GM19395 (cell line): ENCODE data around the gene ROR2.
"Not testable (repeated sequence)": the region's sequence is repeated elsewhere in the genome, so short reads cannot be mapped to it uniquely, and the experiment has no call there.

ENCODE experiments used
- ATAC-seq: cut with Tn5 transposase; IDR thresholded peaks from one replicate; pipeline ENCODE4 v1.9.1; 2021; ENCODE audit warnings: mild to moderate bottlenecking, moderate library complexity; ENCODE audit not compliant: unreplicated experiment

Gene ROR2

GRCh38 chr9:91655215-91655614 lies 294.8 kb downstream of the ROR2 start:
- no peak for ATAC-seq

GRCh38 chr9:91654527-91654926 lies 295.5 kb downstream of the ROR2 start:
- ATAC-seq: no peak

- no peak for ATAC-seq
These were observed 302.7 kb downstream of the ROR2 start for GRCh38 chr9:91647371-91647770.

DNA sequence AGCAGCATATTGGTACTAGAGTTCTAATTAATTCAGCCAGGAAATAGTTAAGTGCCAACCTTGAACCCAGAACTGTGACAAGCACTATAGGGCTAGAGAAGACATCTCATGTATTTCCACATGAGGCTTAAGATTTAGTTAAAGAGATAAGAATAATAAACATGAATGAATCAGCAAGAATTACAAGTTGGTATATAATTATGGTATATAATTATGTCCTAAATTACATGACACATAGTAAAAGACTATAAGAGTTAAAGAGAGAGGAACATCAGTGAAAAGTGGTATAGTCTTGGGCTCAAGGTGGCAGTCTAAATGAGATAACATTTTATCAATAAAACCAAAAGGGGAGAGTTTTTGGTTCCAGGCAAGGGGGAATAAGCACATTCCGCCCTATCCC lies 303.3 kb downstream of the ROR2 start:
- no peak for ATAC-seq

- no peak for ATAC-seq
These were observed 305.6 kb downstream of the ROR2 start for GRCh38 chr9:91644433-91644832.

GRCh38 chr9:91643481-91644077 lies 306.4 kb downstream of the ROR2 start:
- no peak for ATAC-seq

GRCh38 chr9:91642771-91643170 lies 307.3 kb downstream of the ROR2 start:
- ATAC-seq: no peak

GRCh38 chr9:91640428-91640827 lies 309.6 kb downstream of the ROR2 start:
- no peak for ATAC-seq

DNA sequence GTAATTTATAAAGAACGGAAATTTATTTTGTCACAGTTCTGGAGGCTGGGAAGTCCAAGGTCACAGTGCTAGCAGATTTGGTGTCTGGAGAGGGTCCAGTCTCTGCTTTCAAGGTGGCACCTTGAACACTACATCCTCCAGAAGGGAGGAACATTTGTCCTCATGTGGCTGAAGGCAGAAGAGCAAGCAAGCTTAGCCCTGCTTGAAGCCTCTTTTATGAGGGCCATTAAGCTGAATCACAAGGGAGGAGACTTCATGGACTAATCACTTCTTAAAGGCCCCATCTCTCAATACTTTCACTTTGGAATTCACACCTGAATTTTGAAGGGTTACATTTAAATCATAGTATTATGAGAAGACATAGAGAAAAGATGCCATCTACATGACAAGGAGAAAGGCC lies 311.0 kb downstream of the ROR2 start:
- no peak for ATAC-seq

GRCh38 chr9:91634832-91635231 lies 315.2 kb downstream of the ROR2 start:
- ATAC-seq: not testable (repeated sequence)

GRCh38 chr9:91629718-91630117 lies 320.3 kb downstream of the ROR2 start:
- no peak for ATAC-seq

GRCh38 chr9:91628892-91629291 lies 321.1 kb downstream of the ROR2 start:
- ATAC-seq: no peak

- ATAC-seq: no peak
These were observed 324.7 kb downstream of the ROR2 start for GRCh38 chr9:91625331-91625730.

GRCh38 chr9:91623004-91623403 lies 327.0 kb downstream of the ROR2 start:
- ATAC-seq: no peak

- ATAC-seq: not testable (repeated sequence)
These were observed 327.9 kb downstream of the ROR2 start for GRCh38 chr9:91622121-91622520.

DNA sequence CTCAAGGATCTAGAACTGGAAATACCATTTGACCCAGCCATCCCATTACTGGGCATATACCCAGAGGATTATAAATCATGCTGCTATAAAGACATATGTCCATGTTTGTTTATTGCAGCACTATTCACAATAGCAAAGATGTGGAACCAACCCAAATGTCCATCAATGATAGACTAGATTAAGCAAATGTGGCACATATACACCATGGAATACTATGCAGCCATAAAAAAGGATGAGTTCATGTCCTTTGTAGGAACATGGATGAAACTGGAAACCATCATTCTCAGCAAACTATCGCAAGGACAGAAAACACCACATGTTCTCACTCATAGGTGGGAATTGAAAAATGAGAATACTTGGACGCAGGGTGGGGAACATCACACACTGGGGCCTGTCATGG lies 336.0 kb downstream of the ROR2 start:
- not testable (repeated sequence) for ATAC-seq

DNA sequence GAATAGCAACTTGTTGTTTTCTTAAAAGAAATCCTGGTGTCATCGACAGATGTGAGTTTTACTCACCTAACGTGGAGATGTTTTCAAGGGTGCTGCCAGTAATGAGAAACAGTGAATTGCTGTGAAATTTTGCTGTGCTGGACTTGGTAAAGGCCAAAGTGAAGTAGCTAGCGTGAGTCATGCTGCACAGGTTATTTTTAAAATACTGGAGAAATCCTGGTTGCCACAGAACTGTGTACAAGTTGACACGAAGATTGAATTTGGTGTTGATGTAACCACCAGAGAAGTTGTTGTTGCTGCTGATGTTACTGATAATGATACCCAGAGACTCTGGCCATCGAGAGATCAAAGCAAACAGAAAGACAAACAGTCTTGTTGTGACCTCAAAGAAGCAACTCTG lies 338.4 kb downstream of the ROR2 start:
- ATAC-seq: no peak

DNA sequence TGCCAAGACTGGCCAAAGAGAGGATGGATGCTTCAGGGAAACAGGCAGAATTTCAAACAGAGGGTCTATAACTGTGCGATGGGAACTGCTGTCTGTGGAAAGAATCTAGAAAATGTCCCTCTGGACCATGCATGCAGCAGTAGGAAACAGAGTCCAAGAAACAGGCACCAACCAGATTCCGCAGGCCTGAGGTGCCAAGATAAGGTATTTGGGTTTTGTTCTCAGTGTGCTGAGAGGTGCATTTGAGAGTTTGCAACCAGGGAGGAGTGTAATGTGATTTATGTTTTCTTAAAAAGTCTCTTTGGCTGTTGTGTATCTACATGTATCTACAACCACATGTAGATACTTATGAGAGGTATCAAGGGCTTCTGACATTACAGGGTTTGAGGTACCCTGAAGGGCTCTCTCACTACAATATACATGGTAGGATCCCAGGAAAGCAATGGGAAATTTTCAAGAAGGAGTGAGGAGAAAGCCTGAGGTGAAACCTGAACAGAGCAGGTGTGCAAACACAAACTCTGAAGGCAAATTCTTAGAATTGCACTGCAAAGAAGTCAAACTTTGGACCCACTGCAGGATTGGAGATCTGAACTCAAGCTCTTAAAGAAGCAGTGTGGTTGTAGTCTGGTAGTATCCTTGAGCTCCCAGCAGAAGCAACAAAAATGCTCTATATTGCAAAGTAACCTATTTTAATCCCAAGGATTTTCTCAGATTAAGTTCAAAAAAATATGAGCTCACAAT lies 343.6 kb downstream of the ROR2 start:
- no peak for ATAC-seq

DNA sequence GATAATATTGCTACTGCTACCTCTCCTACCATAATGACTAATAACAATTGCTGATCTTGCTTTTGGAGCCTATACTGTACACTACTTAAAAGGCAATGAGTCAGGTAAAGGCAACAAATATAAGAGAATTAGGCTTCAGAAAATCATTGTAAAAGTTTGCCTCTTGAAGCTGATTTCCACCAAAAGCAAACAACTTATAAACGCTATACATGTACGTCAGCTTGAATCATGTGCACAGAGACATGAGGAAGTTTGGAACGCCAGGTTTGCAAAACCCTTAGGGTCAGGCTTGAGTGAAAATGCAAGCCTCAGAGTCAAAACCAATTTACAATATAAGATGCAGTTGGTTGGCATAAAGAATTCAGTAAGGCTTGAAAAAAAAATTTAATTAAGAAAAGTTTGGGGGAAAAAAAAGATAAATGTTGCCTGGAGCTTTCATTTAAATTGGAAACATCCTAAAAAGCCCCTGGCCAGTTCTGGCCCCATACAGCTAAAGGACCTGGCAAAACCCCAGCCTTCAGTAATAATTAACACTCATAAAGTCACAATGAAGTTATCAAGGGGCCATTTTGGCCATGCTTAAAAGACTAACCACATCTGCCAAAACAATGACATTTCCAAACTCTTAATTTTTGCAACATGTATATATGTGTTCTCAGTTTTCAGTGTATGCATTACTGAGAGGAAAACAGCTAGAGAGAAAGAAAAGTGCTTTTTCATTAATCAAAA lies 345.4 kb downstream of the ROR2 start:
- ATAC-seq: no peak

GRCh38 chr9:91603932-91604331 lies 346.1 kb downstream of the ROR2 start:
- ATAC-seq: no peak

DNA sequence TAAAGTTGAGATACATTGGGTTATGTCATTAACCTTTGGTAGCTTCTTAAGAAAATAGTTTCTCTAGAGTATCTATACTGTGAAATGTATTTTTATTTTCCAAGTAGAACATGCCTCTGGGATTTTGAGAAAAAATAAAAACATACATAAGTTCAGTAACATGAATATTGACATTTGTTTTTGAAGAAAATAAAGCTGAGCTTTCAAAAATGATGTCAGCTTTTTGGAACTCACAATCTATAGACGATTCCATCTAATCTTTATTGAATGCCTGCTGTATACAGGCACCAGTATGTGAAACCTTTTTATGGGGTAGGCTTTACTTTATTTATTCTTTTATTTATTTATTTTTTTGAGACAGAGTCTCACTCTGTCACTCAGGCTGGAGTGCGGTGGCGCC lies 350.5 kb downstream of the ROR2 start:
- no peak for ATAC-seq

- no peak for ATAC-seq
These were observed 358.4 kb downstream of the ROR2 start for GRCh38 chr9:91591627-91592026.
